Measurements from ENCODE around the gene GPI. TPM values are rescaled to one million over a fixed set of nuclear protein-coding genes. Genes with fewer than 3 reads are reported as not detected.

The GPI gene
- polyA plus RNA-seq, 12 donors = 114 to 177 (median 146) TPM; not detected in 1

Other genes with a start within 250 kb of the GPI start
- 100 to 1,000 TPM in 3 of 12 donors, 10 to 100 TPM in 9; 71.7 to 256 (median 89.8) TPM for gene LSM14A, start 192.7 kb upstream of the GPI start, polyA plus RNA-seq (ENCODE audit: insufficient read length in 12 of 12)
- gene GARRE1, start 110.6 kb upstream of the GPI start, polyA plus RNA-seq (ENCODE audit: insufficient read length in 12 of 12) = 10 to 100 TPM in 11 of 12 donors, not detected in 1; 20.9 to 67.4 (median 26.5) TPM
- gene PDCD2L, start 39.2 kb downstream of the GPI start, polyA plus RNA-seq (ENCODE audit: insufficient read length in 12 of 12) = 10 to 100 TPM in 10 of 12 donors, not detected in 2; 11.7 to 22.5 (median 16.3) TPM
- 100 to 1,000 TPM in 6 of 12 donors, 10 to 100 TPM in 5, not detected in 1; 83.2 to 160 (median 103) TPM for gene UBA2, start 63.2 kb downstream of the GPI start, polyA plus RNA-seq (ENCODE audit: insufficient read length in 12 of 12)
- 10 to 100 TPM in 11 of 12 donors, not detected in 1; 12.4 to 26.0 (median 20.3) TPM for gene WTIP, start 116.6 kb downstream of the GPI start, polyA plus RNA-seq (ENCODE audit: insufficient read length in 12 of 12)

Measured in muscle of arm (tissue), 12 donors.